DMS114 treated with DMSO at 0.1 percent for 48 hours (cell line): Measurements from ENCODE around the gene STK39.

Source experiments
- DNase-seq: peaks from one replicate; lab custom pipeline; 2025; ENCODE audit not compliant: unreplicated experiment; lab: John Stamatoyannopoulos, UW

The STK39 gene

GRCh38 chr2:167964650-167965413 lies 282.6 kb downstream of the STK39 start:
- no peak for DNase-seq

GRCh38 chr2:167963899-167964649 lies 283.3 kb downstream of the STK39 start:
- DNase-seq, result no peak

- DNase-seq, result no peak
Observed at GRCh38 chr2:167962436-167963226, 284.8 kb downstream of the STK39 start.

- no peak for DNase-seq
Observed at GRCh38 chr2:167961536-167962048, 285.8 kb downstream of the STK39 start.

- DNase-seq, result no peak
Observed at GRCh38 chr2:167960089-167960747, 287.2 kb downstream of the STK39 start.

- DNase-seq, result no peak
Observed at GRCh38 chr2:167957662-167958061, 289.7 kb downstream of the STK39 start.

GRCh38 chr2:167955264-167955906 lies 292.0 kb downstream of the STK39 start:
- no peak for DNase-seq

GRCh38 chr2:167954495-167954894 lies 292.9 kb downstream of the STK39 start:
- DNase-seq, result no peak

- no peak for DNase-seq
Observed at GRCh38 chr2:167953776-167954175, 293.6 kb downstream of the STK39 start.

- DNase-seq, result no peak
Observed at GRCh38 chr2:167950571-167950970, 296.8 kb downstream of the STK39 start.

- no peak for DNase-seq
Observed at GRCh38 chr2:167946441-167946841, 301.0 kb downstream of the STK39 start.

GRCh38 chr2:167945660-167946368 lies 301.6 kb downstream of the STK39 start:
- DNase-seq, result no peak

- no peak for DNase-seq
Observed at GRCh38 chr2:167944825-167945659, 302.4 kb downstream of the STK39 start.

- DNase-seq, result no peak
Observed at GRCh38 chr2:167943897-167944296, 303.5 kb downstream of the STK39 start.

GRCh38 chr2:167943368-167943767 lies 304.0 kb downstream of the STK39 start:
- DNase-seq, result no peak

- no peak for DNase-seq
Observed at GRCh38 chr2:167942366-167943081, 304.9 kb downstream of the STK39 start.

- DNase-seq, result no peak
Observed at GRCh38 chr2:167941604-167942003, 305.8 kb downstream of the STK39 start.
